ENCODE data around the gene PRH2.

PRH2 gene

GRCh38 chr12:10960211-10960610 lies 31.2 kb downstream of the PRH2 start:
- no peak for DNase-seq (ENCODE audit: low read depth)

- DNase-seq (ENCODE audit: low read depth), result no peak
Observed at GRCh38 chr12:10965476-10965875, 36.4 kb downstream of the PRH2 start.

GRCh38 chr12:10966314-10966713 lies 37.3 kb downstream of the PRH2 start:
- DNase-seq (ENCODE audit: low read depth), result no peak

GRCh38 chr12:10967409-10967808 lies 38.4 kb downstream of the PRH2 start:
- DNase-seq (ENCODE audit: low read depth), result no peak

GRCh38 chr12:10968765-10969456 lies 39.9 kb downstream of the PRH2 start:
- no peak for DNase-seq (ENCODE audit: low read depth)

GRCh38 chr12:10974965-10975364 lies 45.9 kb downstream of the PRH2 start:
- DNase-seq (ENCODE audit: low read depth), result no peak

- no peak for DNase-seq (ENCODE audit: low read depth)
Observed at GRCh38 chr12:10982244-10982643, 53.2 kb downstream of the PRH2 start.
